ENCODE data around the gene NFKB2.

GRCh38 chr10:102384606-102385429, 10.7 kb upstream of the NFKB2 start:
- no peak for TF ChIP-seq CTCF (IDR thresholded peaks at IDR 0.05)
- no peak for TF ChIP-seq POLR2A (IDR thresholded peaks at IDR 0.05)

All from thyroid gland (tissue), 4 donors.